ENCODE measurements around the gene DPH1. TPM values are rescaled to one million over a fixed set of nuclear protein-coding genes. Genes with fewer than 3 reads are reported as not detected.
A peak's percentile ranks its signal among the peaks of the same experiment; 100 is the strongest.

Gene DPH1
- total RNA-seq, 2 donors from 2014 or later: 17.2 to 21.6 TPM

- peaks cover 7% of the 10 kb centered on the region for H3K36me3 ChIP-seq
- no peak for DNase-seq (ENCODE audit: low spot score)
- H3K4me3 ChIP-seq: no peak overlapping the region
- H3K27ac ChIP-seq: peak overlapping the region; percentile 69 to 79
- H3K27me3 ChIP-seq: no peaks in the 10 kb centered on the region
- H3K9me3 ChIP-seq: no peaks in the 10 kb centered on the region
- H3K4me1 ChIP-seq: peaks cover 0 to 80% of the 10 kb centered on the region in 2 donors
- no peak for TF ChIP-seq CTCF (IDR thresholded peaks at IDR 0.05)
These were observed 41.1 kb downstream of the DPH1 start for GRCh38 chr17:2071024-2071385.

DNA sequence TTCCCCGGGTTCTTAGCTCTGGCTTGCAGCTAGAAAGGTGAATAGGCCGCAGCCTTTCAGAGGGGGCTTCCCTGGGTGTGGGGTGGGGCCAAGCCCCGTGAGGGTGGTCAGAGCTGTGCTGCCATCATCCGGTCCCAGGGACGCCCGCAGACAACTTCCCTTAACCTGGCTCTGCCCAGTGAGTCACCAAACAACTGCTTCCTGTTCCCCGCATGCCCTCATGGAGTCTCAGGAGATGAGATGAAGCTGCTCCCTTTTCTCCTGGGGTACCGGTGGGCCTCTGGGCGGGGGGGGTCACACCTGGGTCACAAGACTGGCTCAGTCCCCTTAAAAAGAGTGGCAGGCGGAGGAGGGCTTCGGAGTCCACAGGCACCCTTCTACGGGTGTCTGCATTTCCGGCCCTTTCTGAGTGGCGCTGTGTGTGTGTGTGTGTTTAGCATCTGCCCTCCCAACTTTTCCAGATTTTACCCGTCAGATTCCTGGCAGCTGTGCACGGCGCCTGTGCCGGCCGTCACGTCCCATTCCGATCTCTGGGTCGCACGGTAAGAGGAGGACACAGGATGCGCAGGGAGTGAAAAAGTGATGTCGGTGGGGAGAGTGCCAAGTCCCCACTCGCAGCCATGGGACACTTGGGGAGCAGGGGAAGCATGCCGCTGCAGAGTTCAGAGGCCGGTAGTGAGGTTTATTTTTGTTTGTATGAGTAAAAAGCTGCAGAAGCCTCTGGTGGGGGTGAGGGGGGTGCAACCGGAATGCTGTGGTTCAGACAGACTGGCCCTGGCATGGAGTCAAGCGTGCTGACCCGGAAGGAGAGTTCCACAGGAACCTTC lies 41.7 kb downstream of the DPH1 start:
- H3K9me3 ChIP-seq: no peaks in the 10 kb centered on the region
- no peak for TF ChIP-seq CTCF (IDR thresholded peaks at IDR 0.05)
- peaks cover 0 to 80% of the 10 kb centered on the region in 2 donors for H3K4me1 ChIP-seq
- no peaks in the 10 kb centered on the region for H3K27me3 ChIP-seq
- no peak overlapping the region for H3K4me3 ChIP-seq
- DNase-seq (ENCODE audit: low spot score): no peak
- peaks cover 7% of the 10 kb centered on the region for H3K36me3 ChIP-seq
- H3K27ac ChIP-seq: peak overlapping the region; percentile 69 to 79

GRCh38 chr17:2074919-2075318 lies 45.0 kb downstream of the DPH1 start:
- H3K4me3 ChIP-seq: no peak overlapping the region
- H3K27ac ChIP-seq: peak overlapping the region; percentile 49 to 69
- DNase-seq (ENCODE audit: low spot score): no peak
- H3K9me3 ChIP-seq: no peaks in the 10 kb centered on the region
- no peak for TF ChIP-seq CTCF (IDR thresholded peaks at IDR 0.05)
- H3K27me3 ChIP-seq: no peaks in the 10 kb centered on the region
- peaks cover 0 to 62% of the 10 kb centered on the region in 2 donors for H3K4me1 ChIP-seq
- H3K36me3 ChIP-seq: peaks cover 9% of the 10 kb centered on the region

DNA sequence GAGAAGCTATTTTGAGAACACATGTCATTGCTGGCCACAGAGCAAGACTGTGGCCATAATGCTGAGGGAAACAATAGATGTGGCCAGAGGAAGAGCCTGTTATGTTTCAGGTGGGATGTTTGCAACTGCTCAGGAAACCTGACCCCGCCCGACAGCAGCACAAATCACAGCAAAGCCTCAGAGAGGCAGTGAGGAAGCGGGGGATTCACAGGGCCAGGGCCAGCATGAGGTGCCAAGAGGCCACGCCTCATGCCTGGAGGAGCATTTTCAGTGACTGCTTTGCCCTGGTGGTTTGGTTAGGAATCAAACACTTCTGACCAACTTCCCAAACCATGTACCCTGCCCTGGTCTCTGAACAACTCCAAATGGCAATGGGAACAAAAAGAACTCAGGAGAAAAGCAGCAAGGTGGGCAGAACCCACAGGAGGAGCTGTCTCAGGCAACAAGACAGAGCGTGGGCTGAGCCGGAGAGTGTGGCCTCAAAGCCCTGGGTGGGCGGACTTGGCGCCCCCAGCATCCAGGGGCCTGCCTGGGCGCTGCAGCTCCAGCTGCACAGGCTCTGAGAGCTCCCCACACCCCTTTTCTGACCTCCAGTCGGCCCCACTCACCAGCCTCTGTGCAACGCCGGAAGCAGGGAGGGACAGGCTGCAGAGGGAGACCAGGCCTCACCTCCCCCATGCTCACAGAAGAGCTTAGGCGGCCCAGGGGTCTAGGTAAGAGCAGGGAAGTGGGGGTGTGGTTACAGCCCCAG lies 45.6 kb downstream of the DPH1 start:
- no peaks in the 10 kb centered on the region for H3K9me3 ChIP-seq
- H3K4me1 ChIP-seq: peaks cover 0 to 60% of the 10 kb centered on the region in 2 donors
- peaks cover 15% of the 10 kb centered on the region for H3K36me3 ChIP-seq
- no peaks in the 10 kb centered on the region for H3K27me3 ChIP-seq
- no peak overlapping the region for H3K4me3 ChIP-seq
- H3K27ac ChIP-seq: peak overlapping the region; percentile 49 to 69
- no peak for TF ChIP-seq CTCF (IDR thresholded peaks at IDR 0.05)
- no peak for DNase-seq (ENCODE audit: low spot score)

DNA sequence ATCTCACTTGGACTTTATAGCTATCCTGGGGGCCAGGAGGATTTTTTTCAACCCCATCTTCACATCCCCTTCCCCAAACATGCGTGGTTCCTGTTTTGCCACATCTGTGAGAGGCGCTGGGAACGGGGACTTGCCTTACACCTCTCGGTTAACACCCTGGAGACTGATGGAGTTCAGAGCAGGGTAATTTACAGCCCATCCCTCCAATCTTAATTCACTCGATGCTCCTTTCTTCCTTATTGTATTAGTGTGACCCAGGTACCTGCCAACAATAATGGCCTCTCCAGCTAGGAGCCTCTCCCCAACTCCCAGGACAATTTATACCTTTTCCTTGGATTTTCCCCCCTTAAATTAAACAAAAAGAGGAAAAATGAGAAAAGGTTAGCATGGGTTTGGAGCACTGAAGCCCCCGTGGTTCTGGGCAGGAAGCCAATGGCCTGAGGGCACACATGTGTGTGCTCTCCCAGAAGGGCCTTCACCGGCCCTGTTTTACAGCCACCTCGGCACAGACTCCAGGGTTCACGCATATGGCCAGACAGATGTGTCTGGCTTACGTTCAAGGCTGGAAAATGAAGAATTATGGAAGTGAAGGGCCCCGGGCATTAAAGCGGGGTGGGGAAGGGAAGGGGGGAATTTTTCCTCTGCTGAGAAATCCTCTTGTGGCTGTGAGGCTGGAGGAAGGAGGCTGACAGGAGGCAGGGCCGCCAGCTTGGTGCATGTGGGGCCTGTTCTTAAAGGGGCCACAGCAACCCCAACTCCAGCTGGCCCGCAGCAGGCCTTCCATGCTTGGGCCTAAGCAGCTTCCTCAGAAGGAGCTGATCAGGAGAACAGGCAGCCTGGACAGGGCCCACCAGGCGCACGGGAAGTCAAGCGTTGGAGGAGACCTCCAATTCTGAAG lies 46.4 kb downstream of the DPH1 start:
- Histone ChIP-seq H3K36me3 (peaks cover 23% of the 10 kb centered on the region), H3K27me3 (no peaks in the 10 kb centered on the region), H3K4me1 (peaks cover 0 to 52% of the 10 kb centered on the region in 2 donors), H3K4me3 (no peak overlapping the region), H3K9me3 (no peaks in the 10 kb centered on the region), H3K27ac (peak overlapping the region; percentile 49 to 69)
- no peak for TF ChIP-seq CTCF (IDR thresholded peaks at IDR 0.05)
- no peak for DNase-seq (ENCODE audit: low spot score)
